Epithelial cell of proximal tubule (primary cell): ENCODE data around the gene ERCC6. TPM values are rescaled to one million over a fixed set of nuclear protein-coding genes. Genes with fewer than 3 reads are reported as not detected.

Experiments used
- DNase-seq: peaks from one replicate; pipeline ENCODE4 v3.0.0-alpha.2; 2011; ENCODE audit warnings: low read depth
- H3K4me3 ChIP-seq: 2 replicates; pipeline ENCODE4 v1.5.1; 2011; ENCODE audit warnings: low read depth, mild to moderate bottlenecking, low read length
- CTCF ChIP-seq: conservative IDR thresholded peaks from 2 replicates; pipeline ENCODE4 v1.5.1; 2012; ENCODE audit warnings: low read depth, mild to moderate bottlenecking, low read length
- total RNA-seq: library from RNA; depleted of rRNA; stranded (reverse); fragments of >200 nt; gene quantifications from 2 replicates; pipeline ENCODE4 v1.2.3, GENCODE V29; 2015

Gene ERCC6
- total RNA-seq, 1 donor from 2014 or later: 5.6 TPM

DNA sequence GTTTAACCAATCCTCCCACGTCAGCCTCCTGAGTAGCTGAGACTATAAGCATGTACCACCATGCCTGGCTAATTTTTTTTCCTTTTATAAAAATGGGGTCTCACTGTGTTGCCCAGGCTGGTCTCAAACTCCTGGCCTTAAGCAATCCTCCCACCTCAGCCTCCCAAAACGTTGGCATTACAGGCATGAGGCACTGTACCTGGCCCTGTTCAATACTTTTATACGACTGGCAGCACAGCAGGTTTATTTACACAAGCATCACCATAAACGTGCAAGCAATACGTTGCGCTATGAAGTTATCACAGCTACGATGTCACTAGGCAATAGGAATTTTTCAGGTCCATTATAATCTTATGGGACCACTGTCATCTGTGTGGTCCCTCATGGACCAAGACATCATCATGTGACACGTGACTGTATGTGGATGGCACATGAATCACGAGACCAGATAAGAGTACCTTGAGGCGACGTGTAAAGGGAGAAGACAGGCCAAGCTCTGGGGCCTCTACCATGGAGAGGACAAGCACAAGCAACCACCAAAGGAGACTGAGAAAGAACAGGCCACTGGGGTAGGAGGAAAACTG is 36.7 kb upstream of the ERCC6 start:
- DNase-seq: no peak
- TF ChIP-seq CTCF: no peak
- no peak overlapping the region for H3K4me3 ChIP-seq

- no peak overlapping the region for H3K4me3 ChIP-seq
- no peak for DNase-seq
- no peak for TF ChIP-seq CTCF
These were observed 33.7 kb upstream of the ERCC6 start for GRCh38 chr10:49572594-49573114.

DNA sequence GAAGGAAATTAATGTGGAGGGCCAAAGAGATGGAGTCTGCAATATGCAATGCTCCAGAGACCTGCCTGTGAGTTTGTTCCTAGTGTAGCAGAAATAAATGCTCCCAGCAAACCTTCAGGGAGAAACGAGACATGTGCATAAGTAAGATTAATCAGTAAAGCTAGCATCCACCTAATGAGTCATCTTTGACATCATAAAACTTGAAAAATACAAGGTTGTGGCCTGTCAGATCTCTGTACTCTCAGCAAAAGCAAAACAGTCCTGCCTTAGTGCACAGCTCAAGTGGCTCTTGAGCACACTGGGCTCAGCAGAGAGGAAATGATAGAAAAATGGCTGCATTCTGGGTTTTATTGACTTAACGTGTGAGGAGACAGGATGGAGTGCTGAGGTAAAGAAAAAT is 32.5 kb upstream of the ERCC6 start:
- no peak overlapping the region for H3K4me3 ChIP-seq
- DNase-seq: no peak
- no peak for TF ChIP-seq CTCF

- no peak for DNase-seq
- TF ChIP-seq CTCF: no peak
- H3K4me3 ChIP-seq: no peak overlapping the region
These were observed 30.2 kb upstream of the ERCC6 start for GRCh38 chr10:49569031-49569631.

DNA sequence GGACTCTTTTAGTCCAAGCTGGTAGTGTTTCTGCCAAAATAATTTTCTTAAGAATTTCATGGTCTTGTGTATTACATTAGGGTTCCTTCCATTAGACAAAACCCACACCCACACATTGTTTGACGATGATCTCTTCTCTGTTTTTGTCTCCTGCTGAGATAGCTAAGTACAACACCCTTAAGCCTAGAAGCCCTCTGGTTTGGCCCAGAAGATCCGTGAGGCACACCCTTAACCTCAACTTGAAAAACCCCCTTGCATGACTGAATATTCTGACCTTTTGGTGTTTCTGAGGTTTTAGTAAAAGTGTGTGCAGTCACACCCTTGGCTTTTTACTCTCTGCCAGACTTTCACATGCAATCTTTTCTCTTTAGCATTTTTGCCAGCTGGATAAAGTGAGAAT is 29.3 kb upstream of the ERCC6 start:
- no peak overlapping the region for H3K4me3 ChIP-seq
- DNase-seq: no peak
- TF ChIP-seq CTCF: no peak

DNA sequence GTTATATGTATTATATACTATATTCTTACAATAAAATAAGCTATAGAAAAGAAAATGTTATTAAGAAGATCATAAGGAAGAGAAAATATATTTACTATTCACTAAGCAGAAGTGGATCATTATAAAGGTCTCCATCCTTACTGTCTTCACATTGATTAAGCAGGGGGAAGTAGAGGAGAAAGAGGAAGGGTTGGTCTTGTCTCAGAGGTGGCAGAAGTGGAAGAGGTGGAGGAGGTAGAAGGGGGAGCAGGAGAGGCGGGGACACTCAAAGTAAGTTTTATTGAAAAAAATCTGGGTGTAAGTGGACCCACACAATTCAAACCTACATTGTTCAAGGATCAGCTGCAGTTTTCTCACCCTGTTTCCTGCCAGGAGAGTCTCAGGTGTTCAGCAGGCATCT is 28.9 kb upstream of the ERCC6 start:
- no peak for DNase-seq
- TF ChIP-seq CTCF: no peak
- H3K4me3 ChIP-seq: no peak overlapping the region
